HG03469 (cell line): ENCODE results near the gene ABHD17B.
A peak's percentile ranks its signal among the peaks of the same experiment; 100 is the strongest.
"Not testable (repeated sequence)": the region's sequence is repeated elsewhere in the genome, so short reads cannot be mapped to it uniquely, and the experiment has no call there.

Experiments
- ATAC-seq: cut with Tn5 transposase; IDR thresholded peaks from one replicate; pipeline ENCODE4 v1.9.1; 2021; ENCODE audit warnings: mild to moderate bottlenecking, moderate library complexity, moderate number of reproducible peaks; ENCODE audit not compliant: unreplicated experiment

Gene ABHD17B

DNA sequence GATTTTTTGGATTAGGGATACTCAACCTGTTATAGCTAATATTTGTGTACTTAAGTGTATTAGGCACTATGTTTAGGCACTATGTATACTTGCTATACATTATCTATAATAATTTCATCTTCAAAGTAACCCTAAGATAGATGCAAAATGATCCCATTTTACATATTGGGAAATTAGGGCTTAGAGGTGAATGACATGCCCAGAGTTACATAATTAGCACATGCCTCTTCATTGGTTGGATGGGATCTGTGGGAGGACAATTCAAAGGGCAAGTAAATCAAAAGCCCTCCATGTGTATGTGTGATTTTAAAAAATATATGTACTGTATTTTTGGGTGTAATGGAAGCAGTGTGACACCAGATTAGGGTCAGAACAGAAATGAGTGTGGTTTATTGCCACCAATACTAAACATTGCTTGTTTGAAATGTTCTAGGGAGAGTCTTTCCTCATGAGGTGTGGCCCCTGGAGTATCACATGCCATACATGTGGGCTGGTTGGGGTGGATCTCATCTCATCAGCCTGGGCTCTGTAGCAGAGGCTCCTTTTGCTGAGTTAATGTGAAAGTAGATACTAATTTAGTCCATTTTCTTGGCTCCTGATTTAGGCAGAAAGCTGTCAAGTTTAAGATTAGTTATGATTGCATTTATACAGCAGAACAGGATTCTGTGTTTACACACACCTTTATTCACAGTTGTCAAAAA is 6.0 kb upstream of the ABHD17B start:
- ATAC-seq: peak; percentile 89

- ATAC-seq: no peak
Observed at GRCh38 chr9:71915495-71915894, 4.5 kb upstream of the ABHD17B start.

- no peak for ATAC-seq
Observed at GRCh38 chr9:71911908-71912335, 929 bp upstream of the ABHD17B start.

DNA sequence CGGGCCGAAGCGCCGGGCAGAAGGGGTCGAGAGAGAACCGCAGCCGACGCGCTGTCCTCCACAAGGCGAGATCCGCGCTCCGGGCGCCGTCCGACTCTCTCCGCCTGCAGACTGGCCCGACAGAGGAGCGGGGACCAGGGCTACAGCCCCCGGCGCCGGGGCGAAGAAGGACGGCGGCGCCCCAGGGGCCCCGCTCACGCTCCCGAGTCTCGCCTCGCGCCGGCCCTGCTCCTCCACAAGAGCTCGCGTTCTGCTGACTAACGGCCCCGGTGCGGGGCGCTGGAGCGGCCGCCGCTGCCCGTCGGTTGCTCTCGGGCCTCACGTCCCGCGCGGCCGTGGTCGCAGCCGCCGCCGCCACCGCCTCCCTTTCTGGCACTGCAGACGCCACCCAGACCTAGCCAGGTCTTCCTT is 338 bp downstream of the ABHD17B start:
- peak; percentile 9 for ATAC-seq

DNA sequence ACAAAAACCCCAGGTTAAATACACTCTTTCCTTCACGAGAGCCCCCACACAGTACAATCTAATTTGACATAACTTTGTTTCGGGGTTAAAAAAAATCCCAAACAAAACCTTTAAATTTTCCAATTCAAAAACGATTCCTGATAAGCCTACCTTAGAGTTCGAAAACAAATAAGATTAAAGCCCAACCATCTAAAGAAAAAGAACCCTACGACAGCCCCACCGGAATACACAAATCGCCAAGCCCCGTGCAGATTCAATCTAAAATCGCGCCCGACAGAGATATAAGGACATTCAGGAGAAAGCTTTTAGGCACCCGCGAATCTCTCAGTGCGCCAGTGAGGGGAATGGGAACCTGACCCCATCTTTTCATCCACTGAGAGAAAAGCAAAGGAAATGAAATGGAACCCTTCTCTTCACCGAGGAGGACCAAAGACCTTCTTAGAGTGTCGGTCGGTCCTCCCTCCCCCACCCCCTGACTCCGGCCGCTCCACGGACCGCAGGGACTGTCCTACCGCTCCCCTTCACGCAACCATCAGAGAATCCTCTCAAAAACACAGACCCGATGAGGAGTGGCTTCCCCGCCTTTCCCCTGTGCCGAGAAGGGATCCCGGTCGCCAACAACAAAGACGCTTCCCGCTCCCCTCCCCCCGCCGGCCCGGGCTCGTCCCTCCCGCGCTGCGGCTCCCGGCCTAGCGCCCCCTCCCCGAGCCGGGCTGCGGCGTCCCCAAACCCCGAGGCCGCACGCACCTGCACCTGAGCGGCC is 925 bp downstream of the ABHD17B start:
- peak; percentile 0 for ATAC-seq

DNA sequence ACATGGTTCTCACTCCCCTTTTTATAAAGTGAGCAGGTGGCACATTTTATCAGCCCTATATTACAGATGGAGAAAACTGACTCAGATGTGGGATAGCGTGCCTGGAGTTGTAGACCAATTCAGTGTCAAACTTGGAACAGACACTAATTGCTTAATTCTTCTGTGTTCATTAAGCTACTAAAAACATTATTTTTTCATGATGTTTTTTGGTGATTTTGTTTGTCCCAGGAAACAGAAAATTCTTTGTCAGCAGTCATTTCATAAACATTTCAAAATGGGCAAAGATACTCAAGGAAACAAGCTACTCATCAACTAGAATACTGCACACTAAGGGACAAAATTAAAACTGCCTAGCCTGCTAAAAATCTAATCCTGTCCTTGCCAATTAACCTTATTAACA is 2.2 kb downstream of the ABHD17B start:
- no peak for ATAC-seq

DNA sequence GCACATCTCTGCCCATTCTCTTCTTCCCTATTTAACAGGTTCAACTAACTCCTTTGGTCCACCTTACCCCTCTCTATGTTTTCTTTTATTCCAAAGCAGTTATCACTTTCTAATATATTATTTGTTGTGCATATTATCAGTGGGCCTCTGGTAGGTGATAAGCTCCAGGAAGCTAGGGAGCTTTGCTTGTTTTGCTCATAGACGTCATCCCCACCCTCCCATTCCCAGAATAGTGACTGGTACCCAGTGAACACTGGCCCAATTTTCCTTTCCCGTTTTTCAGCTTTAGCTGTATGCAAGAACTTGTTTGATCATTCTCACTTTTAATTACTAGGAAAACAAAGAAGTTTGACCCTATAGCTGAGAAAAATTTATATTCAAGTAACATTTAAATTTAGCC is 6.9 kb downstream of the ABHD17B start:
- no peak for ATAC-seq

DNA sequence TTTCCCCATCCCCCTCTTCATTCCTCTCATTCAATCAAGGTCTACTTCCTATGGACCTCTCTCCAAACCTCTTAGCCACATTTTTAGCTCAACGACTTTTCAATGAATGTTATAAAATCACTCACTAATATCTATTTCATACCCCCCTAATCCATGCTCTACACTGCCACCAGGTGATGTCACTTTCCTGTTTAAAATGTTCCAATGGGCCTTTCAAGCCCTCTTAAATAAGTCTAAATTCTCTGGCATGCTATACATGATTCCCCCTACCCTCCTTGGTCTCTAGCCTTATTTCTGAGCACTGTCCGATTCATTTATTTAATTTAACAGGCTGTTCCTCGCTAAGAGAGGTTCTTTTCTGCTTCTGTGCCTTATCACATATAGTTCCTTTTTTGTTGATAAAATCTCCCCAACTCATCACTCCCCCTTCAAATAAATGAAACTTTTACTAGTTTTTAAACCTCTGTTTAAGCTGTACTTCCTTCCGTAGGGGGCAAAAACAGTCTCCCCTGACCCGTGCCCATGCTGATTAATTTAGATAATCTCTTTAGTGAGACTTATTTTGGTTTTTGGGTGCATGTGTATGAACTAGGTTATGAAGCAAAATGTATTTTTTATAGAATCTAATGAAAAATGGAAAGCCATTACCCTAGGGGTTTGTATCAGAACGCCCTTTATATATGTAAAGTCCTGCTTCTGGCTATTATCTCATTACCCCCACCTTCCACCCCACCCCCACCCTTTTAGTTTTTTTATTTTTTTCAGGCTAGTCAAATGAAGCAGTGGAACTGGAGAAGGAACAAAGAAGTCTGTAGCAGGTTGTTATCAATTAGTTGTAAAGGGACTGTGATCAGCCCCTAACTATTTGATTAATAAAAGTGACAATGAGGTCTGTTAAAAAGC is 9.0 kb downstream of the ABHD17B start:
- no peak for ATAC-seq

GRCh38 chr9:71898756-71899155 is 12.2 kb downstream of the ABHD17B start:
- not testable (repeated sequence) for ATAC-seq

DNA sequence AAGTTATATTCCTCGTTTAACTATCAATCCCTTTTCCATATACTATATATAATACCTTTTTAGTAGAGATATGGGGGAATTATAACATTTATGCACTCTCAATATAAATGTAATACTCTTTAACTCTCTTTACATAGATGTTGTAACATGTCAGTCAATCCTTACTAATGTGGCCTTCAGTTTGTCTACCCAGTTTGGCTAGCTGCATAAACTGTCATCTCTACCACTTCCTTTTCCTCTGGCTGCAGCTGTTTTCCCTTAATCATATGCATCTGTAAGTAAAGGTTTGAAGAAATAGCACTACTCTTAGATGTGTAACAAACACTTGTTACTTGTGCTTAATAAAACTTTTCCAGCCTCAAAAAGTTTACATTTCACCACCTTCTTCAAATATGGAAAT is 13.4 kb downstream of the ABHD17B start:
- peak; percentile 52 for ATAC-seq

DNA sequence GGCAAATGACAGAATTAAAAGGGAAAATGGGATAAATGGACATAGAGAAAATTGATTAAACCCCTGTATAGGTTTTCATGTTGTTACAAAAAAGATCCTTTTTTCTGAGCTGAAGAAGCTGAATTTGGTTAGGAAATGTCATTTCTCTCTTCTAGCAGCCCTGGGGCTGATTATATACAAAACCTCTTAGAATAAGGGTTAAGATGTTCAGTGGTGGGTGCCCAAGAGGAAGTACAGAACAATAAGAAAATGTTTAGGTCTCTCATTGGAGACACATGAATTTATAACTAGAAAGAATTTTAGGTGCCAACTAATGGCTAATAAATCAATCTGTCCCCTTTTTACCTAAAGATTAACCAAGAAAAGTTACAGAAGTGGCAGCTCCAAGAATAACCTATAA is 14.2 kb downstream of the ABHD17B start:
- no peak for ATAC-seq

DNA sequence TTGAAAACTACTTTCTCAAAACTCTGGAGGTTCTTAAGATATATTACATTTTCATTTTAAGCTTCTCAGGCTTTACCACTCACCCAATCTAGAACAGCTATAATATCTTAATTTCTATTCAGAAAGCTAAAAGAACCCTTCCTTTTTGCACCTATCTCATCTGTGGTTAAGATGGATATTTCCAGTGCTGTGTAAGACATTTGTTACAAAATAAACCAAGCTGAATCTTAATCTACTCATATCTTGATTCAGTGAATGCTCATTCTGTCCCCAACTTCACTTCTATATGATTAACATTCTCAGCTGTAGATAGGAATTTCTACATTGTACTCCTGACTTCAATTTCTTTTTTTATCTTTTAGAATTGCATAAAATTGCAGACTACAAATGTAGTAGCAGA is 15.0 kb downstream of the ABHD17B start:
- ATAC-seq: no peak

DNA sequence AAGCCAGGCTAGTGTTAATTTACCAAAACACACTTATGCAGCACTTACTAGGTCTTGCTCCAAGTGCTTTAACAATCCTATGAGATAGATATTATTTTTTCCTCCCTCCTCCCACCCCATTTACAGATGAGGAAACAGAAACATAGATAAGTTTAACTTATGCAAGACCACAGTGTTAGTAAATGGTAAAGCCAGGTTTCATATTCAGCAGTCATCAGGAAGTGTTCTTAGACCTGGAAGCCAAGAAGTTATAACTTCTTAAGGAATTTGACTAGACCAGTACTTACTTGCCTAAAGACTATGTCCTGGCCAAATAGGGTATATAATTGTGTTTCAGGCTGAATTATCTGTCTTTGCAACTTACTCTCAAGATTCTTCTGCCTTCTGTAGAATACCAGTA is 15.9 kb downstream of the ABHD17B start:
- ATAC-seq: no peak

- ATAC-seq: no peak
Observed at GRCh38 chr9:71891557-71892189, 19.3 kb downstream of the ABHD17B start.

DNA sequence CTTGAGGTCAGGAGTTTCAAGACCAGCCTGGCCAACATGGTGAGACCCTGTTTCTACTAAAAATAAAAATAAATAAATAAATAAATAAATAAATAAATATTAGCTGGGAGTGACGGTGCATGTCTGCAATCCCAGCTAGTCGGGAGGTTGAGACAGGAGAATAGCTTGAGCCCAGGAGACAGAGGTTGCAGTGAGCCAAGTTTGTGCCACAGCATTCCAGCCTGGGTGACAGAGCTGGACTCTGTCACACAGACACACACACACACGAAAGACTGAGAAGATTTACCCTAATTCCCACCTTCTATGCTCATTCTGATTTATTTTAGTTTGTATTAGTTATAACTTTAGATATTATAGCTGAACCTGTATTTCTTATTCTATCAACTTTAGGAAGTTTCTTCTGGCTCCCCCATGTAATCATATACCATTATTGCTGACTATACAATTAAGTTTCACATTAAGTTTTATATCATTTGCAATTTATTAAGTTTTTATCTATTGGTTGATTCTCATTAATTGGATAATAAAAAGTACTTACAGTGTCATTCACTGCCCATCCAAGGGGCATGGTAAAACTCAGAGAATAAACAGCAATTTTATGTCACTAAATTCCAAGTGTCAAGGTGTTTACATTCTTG is 20.8 kb downstream of the ABHD17B start:
- ATAC-seq: no peak

GRCh38 chr9:71887362-71887761 is 23.6 kb downstream of the ABHD17B start:
- no peak for ATAC-seq

DNA sequence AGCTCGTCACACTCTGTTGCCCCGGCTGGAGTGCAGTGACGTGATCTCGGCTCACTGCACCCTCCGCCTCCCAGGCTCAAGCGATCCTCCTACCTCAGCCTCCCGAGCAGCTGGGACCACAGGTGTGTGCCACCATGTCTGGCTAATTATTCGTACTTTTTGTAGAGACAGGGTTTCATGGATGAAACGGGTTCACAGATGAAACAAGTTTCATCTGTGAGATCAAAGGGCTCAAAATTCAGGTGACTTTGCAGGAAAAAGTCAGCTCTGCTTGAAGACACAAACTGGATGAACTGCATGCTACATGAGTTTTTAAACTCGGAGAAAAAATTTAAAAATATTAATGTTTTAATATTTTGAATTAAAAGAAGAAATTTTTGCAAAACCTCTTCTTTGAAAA is 24.5 kb downstream of the ABHD17B start:
- ATAC-seq: no peak

DNA sequence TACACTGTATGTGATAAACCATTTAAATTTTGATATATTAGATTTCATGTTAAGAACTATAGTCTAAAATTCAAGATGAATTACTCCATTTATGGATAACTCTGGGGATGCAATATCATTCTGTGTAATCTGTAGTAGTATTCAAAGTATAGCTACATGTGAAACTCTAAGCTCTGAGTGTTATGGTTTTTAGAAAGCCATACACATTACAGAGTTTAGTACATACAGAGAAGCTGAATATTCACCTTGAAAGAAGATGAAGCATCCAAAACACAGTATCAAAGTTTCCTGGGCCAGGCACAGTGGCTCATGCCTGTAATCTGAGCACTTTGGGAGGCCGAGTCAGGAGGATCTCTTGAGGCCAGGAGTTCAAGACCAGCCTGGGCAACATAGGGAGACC is 25.0 kb downstream of the ABHD17B start:
- no peak for ATAC-seq

- no peak for ATAC-seq
Observed at GRCh38 chr9:71885467-71885866, 25.5 kb downstream of the ABHD17B start.

- ATAC-seq: no peak
Observed at GRCh38 chr9:71884005-71884404, 27.0 kb downstream of the ABHD17B start.
